CD4-positive, alpha-beta T cell treated with Interleukin-15 for 1 hour (primary cell): Measurements from ENCODE around the gene SHANK3.
"Not testable (repeated sequence)": the region's sequence is repeated elsewhere in the genome, so short reads cannot be mapped to it uniquely, and the experiment has no call there.

Experiments
- DNase-seq: peaks from one replicate; pipeline ENCODE4 v3.0.0-alpha.2; 2020

SHANK3 gene

DNA sequence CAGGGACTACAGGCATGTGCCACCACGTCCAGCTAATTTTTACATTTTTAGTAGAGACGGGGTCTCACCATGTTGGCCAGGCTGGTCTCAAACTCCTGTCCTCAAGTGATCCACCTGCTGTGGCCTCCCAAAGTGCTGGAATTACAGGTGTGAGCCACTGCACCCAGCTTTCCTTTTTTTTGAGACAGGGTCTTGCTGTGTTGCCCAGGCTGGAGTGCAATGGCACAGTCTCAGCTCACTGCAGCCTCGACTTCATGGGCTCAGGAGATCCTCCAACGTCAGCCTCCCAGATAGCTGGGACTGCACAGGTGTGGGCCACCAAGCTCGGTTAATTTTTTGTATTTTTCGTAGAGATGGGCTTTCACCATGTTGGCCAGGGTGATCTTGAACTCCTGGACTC, 18.0 kb upstream of the SHANK3 start:
- DNase-seq: not testable (repeated sequence)

DNA sequence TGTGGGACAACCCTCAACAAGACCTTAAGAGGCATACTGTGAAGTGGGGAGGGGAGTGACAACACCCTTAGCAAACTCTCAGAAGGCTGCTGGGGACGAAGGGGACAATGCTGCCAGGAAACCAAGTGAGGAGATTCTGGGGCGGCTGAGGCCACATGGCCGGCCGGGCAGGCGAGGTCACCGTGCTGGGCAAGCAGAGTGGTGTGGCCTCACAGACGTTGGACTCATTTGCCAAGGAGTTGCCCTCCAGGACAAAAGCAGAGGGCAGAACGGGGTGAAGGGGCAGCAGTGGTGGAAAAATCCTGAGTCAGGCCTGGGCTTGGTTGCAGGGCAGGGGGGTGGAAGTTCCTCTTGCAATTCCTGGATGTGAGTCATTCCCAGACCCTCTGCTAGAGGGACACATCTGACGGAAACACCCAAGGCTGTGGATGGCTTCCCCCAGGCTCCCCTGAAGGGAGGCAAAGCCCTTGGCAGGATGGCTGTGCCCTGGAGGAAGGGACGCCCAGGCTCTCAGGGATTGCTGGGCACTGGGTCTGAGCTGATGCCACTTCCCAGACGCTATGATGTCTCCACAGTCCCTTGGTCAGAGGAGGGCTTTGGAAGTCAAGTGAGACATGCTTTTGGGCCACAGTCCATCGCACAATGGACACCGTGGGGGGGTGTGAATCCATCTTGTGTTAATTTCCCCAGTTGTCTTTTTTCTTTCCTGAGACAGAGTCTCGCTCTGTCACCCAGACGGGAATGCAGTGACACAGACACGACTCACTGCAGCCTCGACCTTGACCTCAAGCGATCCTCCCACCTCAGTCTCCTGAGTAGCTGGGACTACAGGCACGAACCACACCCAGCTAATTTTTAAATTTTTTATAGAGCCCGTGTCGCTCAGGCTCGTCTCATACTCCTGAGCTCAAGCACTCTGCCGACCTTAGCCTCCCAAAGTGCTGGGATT, 16.2 kb upstream of the SHANK3 start:
- no peak for DNase-seq

DNA sequence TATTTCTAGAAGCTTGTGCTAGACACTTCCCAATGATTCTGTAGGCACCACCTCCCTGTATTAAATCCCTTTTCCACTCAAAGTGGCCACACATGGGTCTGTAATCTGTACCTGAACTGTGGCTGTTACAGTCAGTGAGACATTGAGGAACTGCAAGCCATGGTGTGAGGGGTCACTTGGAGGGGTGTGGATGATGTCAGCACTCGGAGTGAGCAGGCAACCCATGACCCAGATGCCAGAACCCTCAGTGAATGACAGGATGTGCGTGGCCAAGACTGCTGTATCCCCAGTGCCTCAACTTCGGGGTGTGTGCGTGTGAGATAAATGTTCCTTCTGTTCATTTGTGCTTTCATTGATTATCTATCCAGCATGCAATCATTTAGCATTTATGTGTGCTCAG, 14.7 kb upstream of the SHANK3 start:
- DNase-seq: no peak

DNA sequence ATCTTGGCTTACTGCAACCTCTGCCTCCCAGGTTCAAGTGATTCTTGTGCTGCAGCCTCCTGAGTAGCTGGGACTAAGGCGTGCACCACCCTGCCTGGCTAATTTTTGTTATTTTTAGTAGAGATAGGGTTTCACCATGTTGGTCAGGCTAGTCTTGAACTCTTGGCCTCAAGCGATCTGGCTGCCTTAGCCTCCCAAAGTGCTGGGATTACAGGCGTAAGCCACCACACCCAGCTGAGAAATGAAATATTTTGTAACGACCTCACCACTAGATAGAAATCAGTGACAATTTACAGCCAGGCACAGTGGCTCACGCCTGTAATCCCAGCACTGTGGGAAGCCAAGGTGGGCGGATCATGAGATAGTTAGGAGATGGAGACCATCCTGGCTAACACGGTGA, 12.9 kb upstream of the SHANK3 start:
- DNase-seq: not testable (repeated sequence)

DNA sequence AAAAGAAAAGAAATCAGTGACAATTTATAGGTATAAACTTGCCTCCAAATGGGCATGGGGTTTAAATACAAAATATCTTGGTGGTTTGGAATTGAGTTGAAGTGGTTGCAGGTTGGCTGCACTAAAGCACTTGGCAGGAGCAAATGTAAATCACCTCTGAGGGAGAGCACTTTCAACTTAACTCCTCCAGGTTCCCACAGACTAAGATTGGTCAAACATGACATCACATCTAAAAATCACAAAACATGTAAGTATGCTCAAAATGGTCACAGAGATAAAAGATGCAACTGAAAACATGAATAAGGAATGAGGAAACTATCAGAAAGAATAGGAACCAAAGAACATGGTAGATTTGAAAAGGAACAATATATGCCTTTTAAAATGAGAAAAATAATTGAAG, 12.3 kb upstream of the SHANK3 start:
- no peak for DNase-seq

DNA sequence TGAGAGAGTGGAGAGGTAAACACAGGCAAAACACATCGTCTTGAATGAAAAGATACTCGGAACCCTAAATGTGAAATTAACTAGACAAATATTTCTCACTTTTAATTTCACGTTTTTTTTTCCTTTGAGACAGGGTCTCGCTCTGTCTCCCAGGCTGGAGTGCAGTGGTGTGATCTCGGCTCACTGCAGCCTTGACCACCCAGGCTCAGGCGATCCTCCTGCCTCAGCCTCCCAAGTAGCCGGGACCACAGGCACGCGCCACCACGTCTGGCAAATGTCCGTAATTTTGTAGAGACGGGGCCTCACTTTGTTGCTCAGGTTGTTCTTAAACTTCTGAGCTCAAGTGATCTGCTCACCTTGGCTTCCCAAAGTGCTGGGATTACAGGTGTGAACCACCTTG, 7.4 kb upstream of the SHANK3 start:
- DNase-seq: no peak

DNA sequence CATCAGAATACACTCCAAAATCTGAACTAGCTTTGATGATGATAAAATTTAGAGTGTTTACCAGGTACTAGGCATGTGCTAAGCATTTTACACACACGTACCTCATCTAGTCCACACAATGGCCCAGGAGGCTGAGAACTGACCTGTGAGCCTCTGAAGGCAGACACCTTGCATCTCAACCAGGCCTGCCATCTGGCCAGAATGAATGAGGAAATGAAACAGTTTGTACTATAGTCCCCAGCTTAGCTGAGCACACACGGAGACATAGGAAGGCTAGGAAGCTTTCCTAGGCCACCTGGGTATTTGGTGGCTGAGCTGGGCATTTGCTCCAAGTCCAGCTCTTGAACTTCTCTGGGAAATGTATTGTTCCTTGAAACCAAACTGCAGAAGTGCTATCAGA, 6.9 kb upstream of the SHANK3 start:
- no peak for DNase-seq

DNA sequence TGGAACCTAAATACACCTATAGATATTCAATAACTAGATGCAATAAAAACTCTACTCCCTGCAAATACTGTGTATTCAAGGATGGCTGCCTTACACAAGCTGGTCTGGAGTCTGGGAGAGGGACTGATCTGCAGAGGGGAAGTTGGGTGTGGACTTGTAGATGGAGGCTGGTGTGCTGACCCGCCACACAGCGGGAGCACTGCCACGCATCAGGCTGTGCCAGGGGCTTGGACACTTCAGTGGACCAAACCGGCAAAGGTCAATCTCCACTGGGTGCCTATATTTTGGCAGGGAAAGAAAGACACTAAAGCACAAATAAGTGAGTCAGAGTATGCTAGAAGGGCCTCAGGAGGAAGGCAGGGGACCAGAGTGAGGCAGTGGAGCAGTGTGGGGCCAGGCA, 2.1 kb upstream of the SHANK3 start:
- no peak for DNase-seq

DNA sequence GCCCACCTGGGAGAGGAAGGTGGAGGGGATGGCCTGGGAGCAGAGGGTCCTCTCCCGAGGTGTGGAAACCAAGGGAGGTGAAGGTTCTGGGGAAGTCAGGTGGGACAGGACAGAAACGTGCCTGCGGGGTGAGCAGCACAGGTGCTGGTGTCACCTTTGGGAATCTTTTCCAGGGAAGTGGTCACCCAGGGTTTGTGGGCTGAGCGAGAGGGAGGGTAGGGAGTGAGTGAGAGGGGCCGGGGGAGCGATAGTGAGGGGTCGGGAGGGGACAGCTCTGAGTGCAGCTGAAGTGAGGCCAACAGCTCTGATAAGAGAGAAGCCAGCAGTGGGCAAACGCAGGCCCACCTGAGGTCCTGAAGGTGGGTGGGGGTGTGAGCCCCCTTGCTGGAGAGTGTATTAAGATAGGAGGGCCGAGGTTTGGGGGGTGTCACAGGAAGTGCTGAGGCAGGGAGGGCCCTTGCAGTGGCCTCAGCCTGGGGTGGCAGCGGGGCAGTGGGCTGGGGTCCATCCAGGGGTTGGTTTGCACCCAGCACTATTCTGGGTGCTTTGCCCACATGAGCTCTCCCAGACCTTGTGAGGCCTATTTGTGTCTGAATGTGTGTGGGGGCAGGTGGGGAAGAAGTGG, 1.6 kb upstream of the SHANK3 start:
- DNase-seq: no peak

DNA sequence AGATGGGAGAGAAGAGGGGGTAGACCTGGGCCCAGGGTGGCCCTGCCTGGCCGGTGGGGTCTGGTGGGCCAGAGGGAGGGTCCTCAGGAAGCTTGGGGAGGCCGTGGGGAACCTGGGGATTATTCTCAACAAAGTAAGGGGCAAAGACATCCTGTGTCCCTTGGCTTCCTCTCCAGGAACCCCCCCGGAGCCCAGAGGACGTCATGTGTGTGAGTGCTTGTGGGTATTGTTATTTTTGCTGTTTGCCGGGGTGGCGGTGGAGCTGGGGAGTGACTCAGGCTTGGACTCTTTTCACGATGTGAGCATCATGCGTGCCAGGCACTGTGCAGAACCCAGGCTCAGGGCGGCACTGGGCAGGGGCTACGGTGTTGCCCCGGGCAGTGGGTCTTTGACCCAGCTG, 982 bp upstream of the SHANK3 start:
- no peak for DNase-seq

DNA sequence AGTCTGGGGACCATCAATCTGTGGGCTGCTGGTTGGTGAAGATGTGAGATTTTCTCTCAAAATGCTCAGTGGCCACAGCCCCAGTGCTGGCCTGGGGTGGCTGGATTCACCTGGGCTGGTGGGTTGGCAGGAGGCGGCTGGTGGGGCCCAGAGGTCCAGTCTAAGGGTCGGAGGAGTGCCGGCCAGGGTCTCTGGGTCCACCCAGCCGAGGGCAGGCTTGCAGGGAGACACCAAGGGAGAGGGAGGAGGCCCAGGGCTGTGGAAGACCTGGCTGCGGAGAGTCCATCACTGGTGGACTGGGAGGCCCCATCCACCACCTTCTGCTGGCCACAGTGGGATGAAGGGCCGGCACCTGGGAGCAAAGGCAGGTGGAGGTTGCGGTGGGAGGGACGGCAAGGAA, 582 bp upstream of the SHANK3 start:
- DNase-seq: no peak

DNA sequence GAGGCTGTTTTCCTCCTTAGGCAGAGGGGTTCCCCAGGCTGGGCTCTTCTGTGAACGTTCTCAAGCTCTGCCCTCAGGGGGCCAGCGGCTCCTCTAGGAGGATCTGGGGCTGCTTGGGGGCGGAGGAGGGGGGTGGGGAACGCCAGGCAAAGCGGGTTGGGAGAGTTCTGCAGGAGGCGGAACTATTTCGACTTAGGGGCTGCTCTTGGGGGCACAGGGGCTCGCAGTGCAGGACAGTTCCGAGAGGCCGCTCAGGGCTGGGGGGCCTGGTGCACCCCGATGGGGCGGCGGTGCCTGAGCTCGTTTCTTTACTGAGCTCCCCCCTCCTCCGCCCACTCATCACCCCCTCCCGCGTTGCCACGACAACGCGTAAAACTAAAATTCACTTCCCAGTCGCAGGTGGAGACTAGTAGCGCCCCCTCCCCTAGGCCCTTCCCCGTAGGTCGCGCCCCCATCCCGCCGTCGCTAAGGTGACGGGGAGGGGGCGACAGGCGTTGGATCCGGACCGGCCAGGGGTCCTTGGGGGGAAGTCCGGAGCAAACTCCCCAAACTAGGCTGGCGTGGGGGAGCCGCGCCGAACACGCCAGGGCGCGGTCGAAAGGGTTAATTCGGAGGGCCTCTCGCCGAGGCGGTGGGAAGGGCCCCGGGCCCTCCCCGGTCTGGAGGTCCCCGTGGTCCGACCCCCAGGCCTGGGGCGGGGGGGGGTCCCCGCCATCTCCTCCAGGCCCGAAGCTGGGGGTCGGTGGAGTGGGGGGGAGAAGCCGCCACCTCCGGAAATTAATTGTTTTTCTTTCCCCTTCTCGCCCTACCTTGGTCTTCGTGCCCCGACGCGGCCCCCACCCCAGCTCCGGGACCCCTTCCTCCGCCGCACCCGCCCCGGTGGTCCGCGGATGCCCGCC, 857 bp downstream of the SHANK3 start:
- peak; percentile 36 for DNase-seq

DNA sequence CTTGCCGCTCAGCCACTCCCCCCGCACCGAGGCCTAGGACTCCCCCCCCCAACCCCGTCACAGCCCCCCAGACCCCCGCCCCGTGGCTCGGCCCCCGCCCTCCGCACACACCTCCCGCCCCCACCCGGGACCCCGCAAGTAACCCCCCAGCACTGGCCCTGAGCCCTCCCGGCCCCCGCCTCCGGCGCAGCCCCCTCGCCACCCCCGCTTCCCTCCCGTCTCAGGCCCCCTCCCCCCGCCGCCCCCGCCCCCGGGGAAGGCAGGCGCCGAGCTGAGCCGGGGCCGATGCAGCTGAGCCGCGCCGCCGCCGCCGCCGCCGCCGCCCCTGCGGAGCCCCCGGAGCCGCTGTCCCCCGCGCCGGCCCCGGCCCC, 1.5 kb downstream of the SHANK3 start:
- DNase-seq: no peak

DNA sequence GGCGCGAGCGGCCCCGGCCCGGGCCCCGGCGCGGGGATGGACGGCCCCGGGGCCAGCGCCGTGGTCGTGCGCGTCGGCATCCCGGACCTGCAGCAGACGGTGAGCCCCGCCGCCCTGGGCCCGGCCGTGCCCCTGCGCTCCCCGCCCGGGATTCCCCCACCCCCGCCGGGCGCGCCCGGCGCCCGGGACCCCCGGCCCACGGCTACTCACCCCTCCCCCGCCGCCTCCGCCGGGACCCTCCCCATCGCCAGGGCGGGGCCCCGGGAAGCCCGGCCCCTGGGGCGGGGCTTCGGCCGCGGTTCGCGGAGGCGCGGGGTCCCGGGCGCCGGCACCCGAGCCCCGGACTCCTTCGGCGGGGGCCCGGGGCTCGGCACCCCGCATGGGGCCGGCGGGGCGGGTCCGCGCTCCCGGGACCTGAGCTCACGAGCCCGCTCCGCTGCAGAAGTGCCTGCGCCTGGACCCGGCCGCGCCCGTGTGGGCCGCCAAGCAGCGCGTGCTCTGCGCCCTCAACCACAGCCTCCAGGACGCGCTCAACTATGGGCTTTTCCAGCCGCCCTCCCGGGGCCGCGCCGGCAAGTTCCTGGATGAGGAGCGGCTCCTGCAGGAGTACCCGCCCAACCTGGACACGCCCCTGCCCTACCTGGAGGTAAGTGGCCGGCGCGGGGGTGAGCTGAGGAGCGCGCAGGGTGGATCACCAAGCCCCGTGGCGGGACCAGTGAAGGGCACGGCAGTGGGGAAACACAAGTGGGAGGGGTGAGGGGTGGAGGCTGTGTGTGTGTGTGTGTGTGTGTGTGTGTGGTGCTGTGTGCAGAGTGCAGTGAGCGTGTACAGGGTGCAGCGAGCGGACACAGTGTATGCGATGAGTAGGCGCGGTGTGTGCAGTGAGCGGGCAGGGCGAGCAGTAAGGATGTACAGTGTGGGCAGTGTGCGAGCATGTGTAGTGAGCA, 2.3 kb downstream of the SHANK3 start:
- DNase-seq: no peak

DNA sequence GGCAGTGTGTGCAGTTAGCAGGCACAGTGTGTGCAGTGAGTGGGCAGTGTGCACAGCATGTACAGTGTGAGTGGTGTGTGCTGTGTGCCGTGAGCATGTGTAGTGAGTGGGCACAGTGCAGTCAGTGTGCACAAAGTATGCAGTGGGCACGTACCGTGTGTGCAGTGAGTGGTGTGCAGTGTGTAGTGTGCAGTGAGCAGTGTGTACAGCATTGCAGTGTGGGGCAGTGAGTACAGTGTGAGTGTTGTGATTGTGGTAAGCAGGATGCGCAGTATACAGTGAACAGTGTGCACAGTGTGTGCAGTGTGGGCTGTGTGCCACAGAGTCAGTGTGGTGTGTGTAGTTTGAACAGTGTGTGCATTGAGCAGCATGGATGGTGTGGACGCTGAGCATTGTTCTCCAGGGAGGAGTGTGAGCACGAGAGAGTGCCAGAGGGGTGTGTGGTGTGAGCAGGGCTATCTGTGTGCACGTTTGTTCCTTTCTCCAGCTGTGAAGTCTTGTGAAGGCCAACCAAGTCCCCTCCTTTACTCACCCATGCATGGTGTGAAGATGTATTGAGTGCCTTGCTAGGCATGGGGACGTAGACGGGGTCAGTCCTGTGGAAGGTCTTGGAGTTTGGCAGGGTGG, 3.0 kb downstream of the SHANK3 start:
- DNase-seq: no peak

DNA sequence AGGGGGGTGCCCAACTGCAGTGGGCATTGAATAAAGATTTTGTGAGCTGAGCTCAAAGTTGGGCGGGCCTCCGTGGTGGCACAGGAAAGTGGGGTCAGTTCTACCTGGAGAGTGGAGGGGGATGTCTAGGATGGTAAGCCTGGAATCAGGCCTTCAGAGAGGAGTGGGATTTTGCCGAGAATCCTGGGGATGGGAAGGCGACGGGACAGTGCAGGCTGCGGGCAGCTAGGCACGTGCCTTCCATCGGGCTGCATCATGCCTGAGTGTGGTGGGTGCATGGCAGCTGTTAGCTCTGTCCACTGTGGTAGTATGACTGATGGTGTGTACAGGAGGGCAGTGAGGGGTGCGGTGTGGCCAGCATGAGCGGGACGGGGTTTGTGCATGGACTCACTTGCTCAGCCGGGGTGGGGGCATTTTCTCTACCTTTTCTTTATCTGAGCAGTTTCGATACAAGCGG, 3.6 kb downstream of the SHANK3 start:
- no peak for DNase-seq

DNA sequence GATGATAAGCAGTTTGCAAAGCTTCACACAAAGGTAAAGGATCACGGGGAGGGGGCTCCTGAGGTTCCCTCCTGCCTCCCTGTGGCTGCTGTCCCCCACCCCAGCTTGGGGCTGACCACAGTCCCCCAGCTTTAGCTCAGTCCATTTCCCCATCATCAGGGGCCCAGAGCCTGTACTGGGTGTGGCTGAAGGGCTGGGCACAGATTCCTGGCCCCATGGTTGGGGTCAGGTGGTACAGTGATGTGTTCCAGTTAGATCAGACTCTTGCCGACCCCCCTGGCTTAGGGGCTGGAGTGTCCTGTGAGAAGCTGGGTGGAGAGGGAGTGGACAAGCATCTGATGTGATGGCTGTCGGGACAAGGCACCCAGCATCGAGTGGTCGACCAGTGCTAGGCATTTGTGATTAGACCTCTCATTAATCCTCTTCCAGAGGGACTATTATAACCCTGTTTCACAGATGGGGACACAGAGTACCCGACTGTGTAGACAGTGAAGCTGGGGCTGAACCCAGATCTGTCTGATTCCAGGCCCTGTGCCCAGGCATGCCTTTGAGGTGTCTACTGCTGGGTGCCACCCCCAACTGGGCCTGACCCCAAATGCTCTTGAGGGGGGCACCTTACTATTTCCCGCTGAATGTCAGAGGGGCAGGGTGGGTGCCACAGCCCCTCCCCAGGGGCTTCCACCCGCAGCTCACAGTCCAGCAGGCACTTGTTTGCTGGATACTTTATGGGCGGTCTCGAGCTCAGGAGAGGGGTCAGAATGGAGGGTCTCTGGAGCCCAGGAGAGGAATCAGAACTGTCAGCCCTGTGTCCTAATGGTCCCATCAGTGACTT, 4.3 kb downstream of the SHANK3 start:
- DNase-seq: no peak

DNA sequence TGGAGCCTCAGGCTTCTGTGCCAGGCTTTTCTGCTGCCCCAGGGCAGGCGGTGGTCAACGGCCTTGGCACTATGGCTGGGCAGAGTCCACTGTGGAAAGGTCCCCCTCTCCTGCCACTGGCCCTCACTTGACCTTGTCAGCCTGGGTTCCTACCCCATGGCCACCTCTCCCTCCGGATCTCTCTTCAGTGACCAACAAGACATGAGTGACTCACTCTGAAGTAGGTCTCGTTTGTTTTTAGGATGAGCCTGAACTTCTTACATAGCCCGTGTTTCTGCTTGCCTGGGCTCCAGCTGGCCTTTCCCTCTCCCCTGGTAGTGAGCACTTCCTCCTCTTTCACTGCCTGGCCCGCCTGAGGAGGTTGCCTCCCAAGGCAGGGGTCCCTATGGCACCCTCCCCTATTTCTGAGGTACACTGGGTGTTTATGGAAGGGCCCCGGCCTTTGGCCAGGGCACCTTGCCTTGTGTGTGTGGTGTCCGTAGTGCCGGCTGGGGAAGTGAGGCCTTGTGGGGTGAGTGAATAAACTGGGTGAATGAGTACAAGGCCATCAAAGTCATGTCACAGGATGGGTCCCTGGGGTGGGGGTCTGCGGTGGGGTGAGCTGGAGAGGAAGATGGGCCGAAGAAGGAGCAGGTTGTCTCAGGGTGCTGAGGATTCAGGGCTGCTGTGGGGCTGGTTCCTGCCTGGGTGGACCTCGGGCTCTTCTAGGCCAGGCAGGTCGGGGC, 5.0 kb downstream of the SHANK3 start:
- DNase-seq: no peak

DNA sequence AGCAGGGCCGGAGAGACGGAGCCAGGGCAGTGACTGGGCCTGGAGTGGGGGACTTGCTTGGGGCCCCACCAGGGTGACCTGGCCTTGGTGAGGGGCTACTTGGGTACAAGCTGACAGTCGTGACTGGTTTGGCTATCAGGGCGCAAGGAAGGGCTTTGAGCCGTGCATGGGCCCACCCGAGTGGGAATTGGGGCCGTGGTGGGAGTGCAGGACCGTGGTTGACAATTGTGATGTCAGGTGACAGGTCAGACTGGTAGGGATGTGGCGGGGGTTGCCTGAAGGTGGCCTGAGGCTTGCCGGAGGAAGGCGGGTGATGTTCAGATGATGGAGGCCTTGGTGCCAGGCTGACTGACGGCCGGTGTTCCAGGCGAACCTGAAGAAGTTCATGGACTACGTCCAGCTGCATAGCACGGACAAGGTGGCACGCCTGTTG, 5.6 kb downstream of the SHANK3 start:
- no peak for DNase-seq
